GM12891 (cell line): ENCODE results near the gene FBXW11.
A peak's percentile ranks its signal among the peaks of the same experiment; 100 is the strongest.

Source experiments
- PAX5 ChIP-seq: IDR thresholded peaks from 2 replicates; pipeline ENCODE4 v1.6.1; 2011; ENCODE audit warnings: low read length, moderate library complexity, mild to moderate bottlenecking; ENCODE audit not compliant: insufficient read depth, severe bottlenecking
- POLR2A ChIP-seq: IDR thresholded peaks from 2 replicates; pipeline ENCODE4 v1.6.1; 2011; ENCODE audit warnings: low read depth, low read length, control low read depth
- POLR2AphosphoS5 ChIP-seq: IDR thresholded peaks from 2 replicates; pipeline ENCODE4 v1.6.1; 2011; ENCODE audit warnings: low read depth, low read length, control low read depth
- POU2F2 ChIP-seq: IDR thresholded peaks from 2 replicates; pipeline ENCODE4 v1.6.1; 2011; ENCODE audit warnings: low read depth, mild to moderate bottlenecking, control low read depth, low read length, moderate library complexity
- SPI1 ChIP-seq: IDR thresholded peaks from 2 replicates; pipeline ENCODE4 v1.6.1; 2011; ENCODE audit warnings: low read depth, low read length, control low read depth
- TAF1 ChIP-seq: IDR thresholded peaks from 2 replicates; pipeline ENCODE4 v1.6.1; 2011; ENCODE audit warnings: low read depth, low read length, control low read depth

DNA sequence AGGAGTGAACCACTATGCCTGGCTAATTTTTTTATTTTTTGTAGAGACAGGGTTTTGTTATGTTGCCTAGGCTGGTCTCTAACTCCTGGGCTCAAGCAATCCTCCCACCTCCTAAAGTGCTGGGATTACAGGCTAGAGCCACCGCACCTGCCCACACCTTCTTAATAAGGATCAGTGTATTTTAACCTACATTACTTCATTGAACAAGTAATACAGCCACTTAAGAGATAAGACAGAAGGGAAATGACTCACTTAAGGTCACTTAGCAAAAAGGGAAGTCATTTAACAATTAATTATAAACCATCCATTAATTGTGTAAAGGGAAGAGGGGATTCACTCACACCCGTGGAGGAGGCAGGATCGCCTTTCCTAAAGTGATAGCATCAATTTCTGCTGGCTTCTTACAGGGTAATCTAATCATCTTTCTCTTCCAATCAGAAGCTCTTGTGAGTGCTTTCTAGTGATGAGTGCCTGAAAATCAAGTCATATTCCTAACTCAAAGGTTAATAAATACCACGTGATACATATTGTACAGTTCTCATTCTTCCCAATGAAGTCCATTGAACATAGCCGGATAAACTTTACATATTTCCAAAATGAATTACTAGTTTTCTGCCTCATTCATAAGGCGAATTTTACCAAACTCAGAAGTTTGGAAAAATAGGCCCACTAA is 3.5 kb downstream of the FBXW11 start:
- no peak for TF ChIP-seq POLR2A
- no peak for TF ChIP-seq POU2F2
- TF ChIP-seq TAF1, result no peak
- TF ChIP-seq PAX5, result no peak
- TF ChIP-seq POLR2AphosphoS5, result no peak
- TF ChIP-seq SPI1, result peak; percentile 77
